Measurements from ENCODE around the gene IFNB1. TPM values are rescaled to one million over a fixed set of nuclear protein-coding genes. Genes with fewer than 3 reads are reported as not detected.

IFNB1 gene
- total RNA-seq, 1 experiment from 2014 or later, result not detected

GRCh38 chr9:21096172-21096900, 18.6 kb upstream of the IFNB1 start:
- H3K27me3 ChIP-seq (ENCODE audit: low read length), result no peaks in the 10 kb centered on the region
- no peaks in the 10 kb centered on the region for H3F3A ChIP-seq (ENCODE audit: low read length, unreplicated experiment)
- H3K9me3 ChIP-seq (ENCODE audit: low read length), result no peaks in the 10 kb centered on the region
- no peaks in the 10 kb centered on the region for H3K79me2 ChIP-seq (ENCODE audit: low read length)
- DNase-seq (no peak), ATAC-seq (no peak)
- no peak overlapping the region for H3K27ac ChIP-seq (ENCODE audit: low read length)
- no peaks in the 10 kb centered on the region for H3K9me2 ChIP-seq (replicated peaks; ENCODE audit: low read length)
- TF ChIP-seq CTCF (conservative IDR thresholded peaks at IDR 0.05; ENCODE audit: low read depth, low read length), result no peak
- TF ChIP-seq EZH2phosphoT487 (IDR thresholded peaks at IDR 0.05; ENCODE audit: borderline replicate concordance, low read length), result no peak
- no peak for TF ChIP-seq EZH2 (IDR thresholded peaks at IDR 0.05; ENCODE audit: low read length, unreplicated experiment)
- CTCF ChIA-PET, result no interaction called here
- peak overlapping the region; percentile 43; the same call in 1 of the 2 replicates for H2AFZ ChIP-seq (ENCODE audit: low read length)
- no peak overlapping the region for H3K9ac ChIP-seq (ENCODE audit: low read length)
- H3K36me3 ChIP-seq (ENCODE audit: low read depth, low read length), result no peaks in the 10 kb centered on the region
- H3K4me3 ChIP-seq (ENCODE audit: low read length), result no peak overlapping the region
- H4K20me1 ChIP-seq (ENCODE audit: low read length), result no peaks in the 10 kb centered on the region
- POLR2A ChIA-PET (ENCODE audit: unreplicated experiment), result no interaction called here
- H3K4me2 ChIP-seq (ENCODE audit: low read length), result peak overlapping the region; percentile 23
- no TSS peak for BruUV-seq (replicated peaks)
- peaks cover 9% of the 10 kb centered on the region for H3K4me1 ChIP-seq (ENCODE audit: insufficient read depth, low read length)
- intact Hi-C loops (cut with micrococcal nuclease), result no loop called here

- no peak overlapping the region for H3K27ac ChIP-seq (ENCODE audit: low read length)
- BruUV-seq (replicated peaks), result no TSS peak
- ChIA-PET POLR2A (ENCODE audit: unreplicated experiment) (no interaction called here), CTCF (no interaction called here)
- no peak overlapping the region for H3K9ac ChIP-seq (ENCODE audit: low read length)
- no peak overlapping the region for H3K4me2 ChIP-seq (ENCODE audit: low read length)
- peaks cover 9% of the 10 kb centered on the region for H3K4me1 ChIP-seq (ENCODE audit: insufficient read depth, low read length)
- no peaks in the 10 kb centered on the region for H4K20me1 ChIP-seq (ENCODE audit: low read length)
- no peak overlapping the region for H3K4me3 ChIP-seq (ENCODE audit: low read length)
- H3K27me3 ChIP-seq (ENCODE audit: low read length), result no peaks in the 10 kb centered on the region
- ATAC-seq (peak; percentile 35; the same call in 1 of the 2 replicates), DNase-seq (peak; percentile 28)
- H2AFZ ChIP-seq (ENCODE audit: low read length), result no peak overlapping the region
- no peaks in the 10 kb centered on the region for H3K9me3 ChIP-seq (ENCODE audit: low read length)
- H3K79me2 ChIP-seq (ENCODE audit: low read length), result no peaks in the 10 kb centered on the region
- no peaks in the 10 kb centered on the region for H3K36me3 ChIP-seq (ENCODE audit: low read depth, low read length)
- no peaks in the 10 kb centered on the region for H3K9me2 ChIP-seq (replicated peaks; ENCODE audit: low read length)
- TF ChIP-seq EZH2phosphoT487 (IDR thresholded peaks at IDR 0.05; ENCODE audit: borderline replicate concordance, low read length) (no peak), EZH2 (IDR thresholded peaks at IDR 0.05; ENCODE audit: low read length, unreplicated experiment) (no peak), CTCF (conservative IDR thresholded peaks at IDR 0.05; ENCODE audit: low read depth, low read length) (no peak)
- intact Hi-C loops (cut with micrococcal nuclease), result no loop called here
- no peaks in the 10 kb centered on the region for H3F3A ChIP-seq (ENCODE audit: low read length, unreplicated experiment)
Observed at GRCh38 chr9:21095561-21095960, 17.8 kb upstream of the IFNB1 start.

- DNase-seq (no peak), ATAC-seq (no peak)
- POLR2A ChIA-PET (ENCODE audit: unreplicated experiment), result no interaction called here
- intact Hi-C loops (cut with micrococcal nuclease), result no loop called here
- TF ChIP-seq CTCF (conservative IDR thresholded peaks at IDR 0.05; ENCODE audit: low read depth, low read length), result no peak
- H3K4me1 ChIP-seq (ENCODE audit: insufficient read depth, low read length), result no peaks in the 10 kb centered on the region
- H3F3A ChIP-seq (ENCODE audit: low read length, unreplicated experiment), result no peaks in the 10 kb centered on the region
- H3K27ac ChIP-seq (ENCODE audit: low read length), result no peak overlapping the region
- no peak overlapping the region for H2AFZ ChIP-seq (ENCODE audit: low read length)
- H3K4me3 ChIP-seq (ENCODE audit: low read length), result no peak overlapping the region
- H4K20me1 ChIP-seq (ENCODE audit: low read length), result no peaks in the 10 kb centered on the region
- no peaks in the 10 kb centered on the region for H3K27me3 ChIP-seq (ENCODE audit: low read length)
- no peak overlapping the region for H3K4me2 ChIP-seq (ENCODE audit: low read length)
- no peaks in the 10 kb centered on the region for H3K9me2 ChIP-seq (replicated peaks; ENCODE audit: low read length)
- no peaks in the 10 kb centered on the region for H3K36me3 ChIP-seq (ENCODE audit: low read depth, low read length)
- no peak overlapping the region for H3K9ac ChIP-seq (ENCODE audit: low read length)
- BruUV-seq (replicated peaks), result no TSS peak
- no peaks in the 10 kb centered on the region for H3K79me2 ChIP-seq (ENCODE audit: low read length)
- no peaks in the 10 kb centered on the region for H3K9me3 ChIP-seq (ENCODE audit: low read length)
- CTCF ChIA-PET, result no interaction called here
Observed at GRCh38 chr9:21086538-21086937, 8.8 kb upstream of the IFNB1 start.

All from PC-3 (cell line).